Left lung (tissue), 10 donors: Measurements from ENCODE around the gene PIK3R3. TPM values are rescaled to one million over a fixed set of nuclear protein-coding genes. Genes with fewer than 3 reads are reported as not detected.

Source experiments
- ATAC-seq: fragments of 200-7000 bp; cut with Tn5 transposase; one replicate; pipeline ENCODE4 v1.9.1; 2020; ENCODE audit warnings: moderate library complexity
- DNase-seq, 4 donors: peaks; one replicate each; pipeline ENCODE4 v3.0.0-alpha.2; 2013 to 2020
- H3K27ac ChIP-seq, 2 donors: fragments of 200-600 bp; sonication (generic) in 1 of 2; one replicate each; pipeline versions ENCODE4 v1.5.0 to v1.8.0; 2020 to 2021
- H3K27me3 ChIP-seq, 2 donors: fragments of 200-600 bp; sonication (generic) in 1 of 2; one replicate each; pipeline versions ENCODE4 v1.5.0 to v1.8.0; 2020 to 2021
- H3K36me3 ChIP-seq, 2 donors: fragments of 200-600 bp; sonication (generic) in 1 of 2; one replicate each; pipeline versions ENCODE4 v1.5.0 to v1.8.0; 2020 to 2021
- H3K4me1 ChIP-seq, 2 donors: fragments of 200-600 bp; one replicate each; pipeline ENCODE4 v1.8.0; 2021
- H3K4me3 ChIP-seq, 2 donors: fragments of 200-600 bp; sonication (generic) in 1 of 2; one replicate each; pipeline versions ENCODE4 v1.5.0 to v1.8.0; 2020 to 2021; ENCODE audit warnings: mild to moderate bottlenecking in 1 of 2
- H3K9me3 ChIP-seq, 2 donors: fragments of 200-600 bp; sonication (generic) in 1 of 2; one replicate each; pipeline versions ENCODE4 v1.5.0 to v1.8.0; 2020 to 2021
- CTCF ChIP-seq, 2 donors: fragments of 200-600 bp; sonication (generic) in 1 of 2; IDR thresholded peaks; one replicate each; pipeline versions ENCODE4 v1.5.0 to v1.8.0; 2021; ENCODE audit warnings: antibody characterized with exemption in 2 of 2
- intact Hi-C, 2 donors: fragments of 100-400 bp; cut with DNase I; formaldehyde crosslinking; loops; one replicate each; pipeline versions ENCODE4 v1.11.2 to v1.14.2; 2022
- polyA plus RNA-seq, 6 donors: library from polyadenylated mRNA; unstranded; fragments of 120-200 nt; gene quantifications; one replicate each; pipeline ENCODE4 v1.2.1, GENCODE V29; 2013; ENCODE audit not compliant: insufficient read length in 6 of 6
- total RNA-seq, 2 donors: library from RNA; stranded (reverse); fragmentation: NEBNext Ultra II Directional; extraction: Animal tissue kit (Norgen Biotek cat#: 25700); gene quantifications; one replicate each; pipeline ENCODE4 v1.2.1, GENCODE V29; 2021
- donor health status: DM: no; HTN: yes; CAD: no.
- donor health status: DM: no; HTN: no; CAD: no.

The PIK3R3 gene
- total and polyA plus RNA-seq, 8 donors, result 15.2 to 46.5 (median 22.6) TPM

DNA sequence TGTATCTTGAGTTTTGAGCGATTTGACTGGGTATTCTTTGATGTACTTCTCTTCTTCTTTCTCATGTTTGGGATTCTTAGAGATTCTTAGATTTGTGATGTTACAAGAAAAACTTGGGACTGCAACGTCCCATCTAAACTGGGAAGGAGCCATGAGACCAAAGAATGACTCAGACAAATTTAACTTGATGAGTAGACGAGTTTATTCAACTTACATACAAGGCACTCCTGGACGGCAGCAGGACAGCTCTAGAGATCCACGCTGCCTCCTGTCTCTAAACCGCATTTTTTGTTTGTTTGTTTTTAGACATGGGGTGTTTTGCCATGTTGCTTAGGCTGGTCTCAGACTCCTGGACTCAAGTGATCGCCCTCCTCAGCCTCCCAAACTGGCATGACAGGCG is 137.1 kb downstream of the PIK3R3 start:
- no peak for TF ChIP-seq CTCF (IDR thresholded peaks at IDR 0.05)
- Histone ChIP-seq H3K27me3 (no peaks in the 10 kb centered on the region), H3K4me3 (no peak overlapping the region), H3K4me1 (no peaks in the 10 kb centered on the region), H3K9me3 (no peaks in the 10 kb centered on the region), H3K27ac (no peak overlapping the region), H3K36me3 (peaks cover 0 to 5% of the 10 kb centered on the region in 2 donors)
- intact Hi-C loops, result no loop called here
- ATAC-seq, result no peak
- no peak for DNase-seq

DNA sequence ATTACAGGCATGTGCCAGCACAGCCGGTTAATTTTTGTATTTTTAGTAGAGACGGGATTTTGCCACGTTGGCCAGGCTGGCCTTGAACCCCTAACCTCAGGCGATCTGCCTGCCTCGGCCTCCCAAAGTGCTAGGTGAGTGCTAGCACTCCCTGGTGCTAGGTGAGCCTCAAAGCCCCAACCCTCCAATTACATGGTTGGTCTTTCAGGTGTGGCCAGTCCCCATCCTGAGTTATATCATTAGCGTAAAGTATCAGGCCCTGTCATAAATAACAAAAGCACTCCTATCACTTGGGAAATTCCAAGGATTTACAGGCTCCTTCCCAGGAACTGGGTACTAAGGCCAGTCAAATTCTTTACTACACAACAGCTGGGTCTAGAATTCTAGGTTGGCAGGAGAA is 138.0 kb downstream of the PIK3R3 start:
- Histone ChIP-seq H3K36me3 (peaks cover 0 to 5% of the 10 kb centered on the region in 2 donors), H3K27me3 (no peaks in the 10 kb centered on the region), H3K4me3 (no peak overlapping the region), H3K4me1 (no peaks in the 10 kb centered on the region), H3K27ac (no peak overlapping the region), H3K9me3 (no peaks in the 10 kb centered on the region)
- intact Hi-C loops, result no loop called here
- TF ChIP-seq CTCF (IDR thresholded peaks at IDR 0.05), result no peak
- no peak for DNase-seq
- no peak for ATAC-seq

Other genes with a start within 250 kb of the PIK3R3 start
- 10 to 100 TPM; 32.3 to 50.6 TPM for gene TSPAN1, start 42.5 kb upstream of the PIK3R3 start, total RNA-seq
- 10 to 100 TPM in 3 of 6 donors, 1 to 10 TPM in 3; 2.3 to 15.1 (median 9.2) TPM for gene TSPAN1, start 42.5 kb upstream of the PIK3R3 start, polyA plus RNA-seq
- not detected for gene P3R3URF, start 43.9 kb upstream of the PIK3R3 start, total RNA-seq
- gene P3R3URF, start 43.9 kb upstream of the PIK3R3 start, polyA plus RNA-seq, result not detected
- gene POMGNT1, start 65.8 kb upstream of the PIK3R3 start, total RNA-seq, result 10 to 100 TPM; 52.9 to 64.5 TPM
- 10 to 100 TPM; 61.7 to 85.3 (median 76.8) TPM for gene POMGNT1, start 65.8 kb upstream of the PIK3R3 start, polyA plus RNA-seq
- gene LURAP1, start 70.7 kb upstream of the PIK3R3 start, total RNA-seq, result 1 to 10 TPM; 1.4 TPM
- gene LURAP1, start 70.7 kb upstream of the PIK3R3 start, polyA plus RNA-seq, result 1 to 10 TPM in 4 of 6 donors, under 1 TPM in 2; 0.76 to 1.3 (median 1.1) TPM
- 1 to 10 TPM; 4.8 to 7.3 TPM for gene RAD54L, start 115.1 kb upstream of the PIK3R3 start, total RNA-seq
- 10 to 100 TPM in 4 of 6 donors, 1 to 10 TPM in 2; 8.6 to 16.5 (median 13.5) TPM for gene RAD54L, start 115.1 kb upstream of the PIK3R3 start, polyA plus RNA-seq
- 10 to 100 TPM; 54.6 to 63.4 TPM for gene LRRC41, start 171.0 kb upstream of the PIK3R3 start, total RNA-seq
- 10 to 100 TPM; 71.9 to 88.8 (median 78.8) TPM for gene LRRC41, start 171.0 kb upstream of the PIK3R3 start, polyA plus RNA-seq
- 100 to 1,000 TPM; 172 to 193 TPM for gene UQCRH, start 171.1 kb upstream of the PIK3R3 start, total RNA-seq
- gene UQCRH, start 171.1 kb upstream of the PIK3R3 start, polyA plus RNA-seq, result 100 to 1,000 TPM; 322 to 370 (median 344) TPM
- gene NSUN4, start 208.2 kb upstream of the PIK3R3 start, total RNA-seq, result 10 to 100 TPM; 22.6 to 25.8 TPM
- gene NSUN4, start 208.2 kb upstream of the PIK3R3 start, polyA plus RNA-seq, result 10 to 100 TPM; 21.8 to 25.8 (median 23.5) TPM